Neural crest cell (in vitro differentiated cells): ENCODE results near the gene RIT1. TPM values are rescaled to one million over a fixed set of nuclear protein-coding genes. Genes with fewer than 3 reads are reported as not detected.
A peak's percentile ranks its signal among the peaks of the same experiment; 100 is the strongest.

Experiments used
- DNase-seq: peaks from one replicate; pipeline ENCODE4 v3.0.0; 2021; ENCODE audit warnings: low read depth, mixed read lengths, low spot score
- H3K27ac Mint-ChIP-seq: one replicate; pipeline ENCODE4 v1.8.0; 2021; ENCODE audit warnings: mild to moderate bottlenecking, mixed read lengths; ENCODE audit not compliant: unreplicated experiment
- H3K27me3 Mint-ChIP-seq: 2 replicates; pipeline ENCODE4 v1.8.0; 2021; ENCODE audit warnings: low read depth, mild to moderate bottlenecking, mixed read lengths
- H3K36me3 Mint-ChIP-seq: 2 replicates; pipeline ENCODE4 v1.8.0; 2021; ENCODE audit warnings: low read depth, mild to moderate bottlenecking, mixed read lengths
- H3K4me1 Mint-ChIP-seq: 2 replicates; pipeline ENCODE4 v1.8.0; 2021; ENCODE audit warnings: mixed read lengths
- H3K4me3 Mint-ChIP-seq: one replicate; pipeline ENCODE4 v1.8.0; 2021; ENCODE audit warnings: mild to moderate bottlenecking, mixed read lengths
- H3K9me3 Mint-ChIP-seq: 2 replicates; pipeline ENCODE4 v1.8.0; 2021; ENCODE audit warnings: mixed read lengths
- total RNA-seq: library from RNA; stranded (reverse); gene quantifications from 2 replicates; pipeline ENCODE4 v1.2.1, GENCODE V29; 2021
- TF ChIP-seq, protein P1 (sequence below): fragments of 200-600 bp; sonication (generic); conservative IDR thresholded peaks from 2 replicates; pipeline ENCODE4 v1.5.0; 2021; ENCODE audit warnings: antibody characterized with exemption, mild to moderate bottlenecking

RIT1 gene
- total RNA-seq, 1 donor from 2014 or later = 34.5 TPM

GRCh38 chr1:155919801-155920200 is 8.7 kb upstream of the RIT1 start:
- H3K27ac Mint-ChIP-seq = no peak overlapping the region
- TF ChIP-seq, protein P1, sequence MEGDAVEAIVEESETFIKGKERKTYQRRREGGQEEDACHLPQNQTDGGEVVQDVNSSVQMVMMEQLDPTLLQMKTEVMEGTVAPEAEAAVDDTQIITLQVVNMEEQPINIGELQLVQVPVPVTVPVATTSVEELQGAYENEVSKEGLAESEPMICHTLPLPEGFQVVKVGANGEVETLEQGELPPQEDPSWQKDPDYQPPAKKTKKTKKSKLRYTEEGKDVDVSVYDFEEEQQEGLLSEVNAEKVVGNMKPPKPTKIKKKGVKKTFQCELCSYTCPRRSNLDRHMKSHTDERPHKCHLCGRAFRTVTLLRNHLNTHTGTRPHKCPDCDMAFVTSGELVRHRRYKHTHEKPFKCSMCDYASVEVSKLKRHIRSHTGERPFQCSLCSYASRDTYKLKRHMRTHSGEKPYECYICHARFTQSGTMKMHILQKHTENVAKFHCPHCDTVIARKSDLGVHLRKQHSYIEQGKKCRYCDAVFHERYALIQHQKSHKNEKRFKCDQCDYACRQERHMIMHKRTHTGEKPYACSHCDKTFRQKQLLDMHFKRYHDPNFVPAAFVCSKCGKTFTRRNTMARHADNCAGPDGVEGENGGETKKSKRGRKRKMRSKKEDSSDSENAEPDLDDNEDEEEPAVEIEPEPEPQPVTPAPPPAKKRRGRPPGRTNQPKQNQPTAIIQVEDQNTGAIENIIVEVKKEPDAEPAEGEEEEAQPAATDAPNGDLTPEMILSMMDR = no peak
- DNase-seq = no peak
- H3K4me1 Mint-ChIP-seq = no peaks in the 10 kb centered on the region
- no peaks in the 10 kb centered on the region for H3K27me3 Mint-ChIP-seq
- H3K4me3 Mint-ChIP-seq = no peak overlapping the region
- H3K36me3 Mint-ChIP-seq = peaks cover 24% of the 10 kb centered on the region
- H3K9me3 Mint-ChIP-seq = no peaks in the 10 kb centered on the region

GRCh38 chr1:155918660-155919059 is 7.5 kb upstream of the RIT1 start:
- Mint-ChIP-seq H3K4me1 (no peaks in the 10 kb centered on the region), H3K4me3 (no peak overlapping the region), H3K27ac (no peak overlapping the region), H3K36me3 (peaks cover 28% of the 10 kb centered on the region), H3K27me3 (no peaks in the 10 kb centered on the region), H3K9me3 (no peaks in the 10 kb centered on the region)
- TF ChIP-seq, protein P1 = no peak
- DNase-seq = no peak

GRCh38 chr1:155913969-155914757 is 3.0 kb upstream of the RIT1 start:
- H3K36me3 Mint-ChIP-seq = peaks cover 13% of the 10 kb centered on the region

GRCh38 chr1:155912056-155912536 is 947 bp upstream of the RIT1 start:
- Mint-ChIP-seq H3K9me3 (no peaks in the 10 kb centered on the region), H3K4me3 (peak overlapping the region; percentile 96), H3K4me1 (peaks cover 21% of the 10 kb centered on the region), H3K27me3 (no peaks in the 10 kb centered on the region), H3K36me3 (peaks cover 21% of the 10 kb centered on the region), H3K27ac (no peak overlapping the region)
- no peak for DNase-seq
- TF ChIP-seq, protein P1 = no peak

More at GRCh38 chr1:155913969-155914757, 3.0 kb upstream of the RIT1 start:
- Mint-ChIP-seq H3K27ac (no peak overlapping the region), H3K4me1 (peaks cover 21% of the 10 kb centered on the region), H3K4me3 (no peak overlapping the region), H3K9me3 (no peaks in the 10 kb centered on the region), H3K27me3 (no peaks in the 10 kb centered on the region)
- TF ChIP-seq, protein P1 = no peak
- no peak for DNase-seq

GRCh38 chr1:155910621-155911121 is 478 bp downstream of the RIT1 start:
- Mint-ChIP-seq H3K4me3 (peak overlapping the region; percentile 96), H3K36me3 (peaks cover 16% of the 10 kb centered on the region), H3K27ac (peak overlapping the region; percentile 95), H3K9me3 (no peaks in the 10 kb centered on the region), H3K27me3 (no peaks in the 10 kb centered on the region), H3K4me1 (peaks cover 21% of the 10 kb centered on the region)
- TF ChIP-seq, protein P1 = no peak
- peak; percentile 8 for DNase-seq
